Muscle of leg (tissue), 11 donors: ENCODE data around the gene BRD2. TPM values are rescaled to one million over a fixed set of nuclear protein-coding genes. Genes with fewer than 3 reads are reported as not detected.
"Not testable (repeated sequence)": the region's sequence is repeated elsewhere in the genome, so short reads cannot be mapped to it uniquely, and the experiment has no call there.

Experiments used
- DNase-seq: peaks from one replicate; pipeline ENCODE4 v3.0.0; 2013
- H3K27ac ChIP-seq: one replicate; pipeline ENCODE4 v1.5.1; 2013; ENCODE audit warnings: mild to moderate bottlenecking, low read length, control low read depth
- H3K27me3 ChIP-seq: one replicate; pipeline ENCODE4 v1.6.1; 2013; ENCODE audit warnings: low read length; ENCODE audit not compliant: control insufficient read depth, insufficient read depth
- H3K36me3 ChIP-seq: one replicate; pipeline ENCODE4 v1.6.1; 2013; ENCODE audit warnings: low read length; ENCODE audit not compliant: control insufficient read depth, insufficient read depth
- H3K4me1 ChIP-seq: one replicate; pipeline ENCODE4 v1.6.1; 2013; ENCODE audit warnings: low read length; ENCODE audit not compliant: control insufficient read depth, insufficient read depth
- H3K4me3 ChIP-seq: one replicate; pipeline ENCODE4 v1.5.1; 2013; ENCODE audit warnings: low read length, control low read depth
- H3K9me3 ChIP-seq: replicated peaks from 2 replicates; pipeline ENCODE4 v1.6.1; 2013; ENCODE audit warnings: low read depth, low read length; ENCODE audit not compliant: control insufficient read depth
- WGBS: methylation state at CpG from one replicate; pipeline ENCODE4 v1.1.5; 2013; ENCODE audit warnings: missing lambda C conversion rate; ENCODE audit not compliant: insufficient coverage; 5-methylcytosine and 5-hydroxymethylcytosine counted together
- polyA plus RNA-seq, 8 donors: library from polyadenylated mRNA; unstranded; fragments of 120-200 nt; gene quantifications; one replicate each; pipeline versions ENCODE4 v1.2.1 to v1.2.3, GENCODE V29; 2013; ENCODE audit warnings: inconsistent platforms in 1 of 8, low replicate concordance in 1 of 8; ENCODE audit not compliant: insufficient read length in 8 of 8, insufficient read depth in 1 of 8
- total RNA-seq: library from RNA; stranded (reverse); fragments of 120-200 nt; gene quantifications from one replicate; pipeline ENCODE4 v1.2.4, GENCODE V29; 2013

Gene BRD2
- total and polyA plus RNA-seq, 9 donors: 86.8 to 169 (median 161) TPM

GRCh38 chr6:32936239-32937152 is 31.9 kb upstream of the BRD2 start:
- H3K4me1 ChIP-seq: peaks cover 6% of the 10 kb centered on the region
- peaks cover 16% of the 10 kb centered on the region for H3K27me3 ChIP-seq
- H3K4me3 ChIP-seq: no peak overlapping the region
- H3K27ac ChIP-seq: peak overlapping the region; percentile 22
- peak; percentile 63 for DNase-seq
- H3K36me3 ChIP-seq: no peaks in the 10 kb centered on the region
- 60% methylated on average over 10 of the region's 12 CpGs for WGBS
- H3K9me3 ChIP-seq: no peaks in the 10 kb centered on the region

DNA sequence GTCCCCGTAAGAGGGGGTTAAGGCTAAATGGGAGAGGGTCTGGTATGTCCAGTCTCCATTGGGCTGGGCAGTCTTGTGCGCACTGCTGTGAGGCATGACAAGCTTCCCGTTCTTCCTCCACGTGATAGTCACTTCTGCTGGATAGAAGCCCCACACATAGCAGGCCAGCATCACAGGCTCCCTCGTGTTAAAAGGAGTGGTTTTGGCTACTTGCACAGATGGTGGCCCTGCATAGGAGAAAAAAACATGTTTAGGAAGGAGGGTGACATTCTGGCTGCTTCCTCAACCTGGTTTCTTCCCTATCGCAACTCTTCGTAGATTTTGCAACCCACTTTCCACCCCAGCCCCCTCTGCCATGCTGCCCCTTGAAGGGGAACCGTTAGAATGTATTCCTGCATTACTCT is 31.2 kb upstream of the BRD2 start:
- no peaks in the 10 kb centered on the region for H3K9me3 ChIP-seq
- peaks cover 7% of the 10 kb centered on the region for H3K4me1 ChIP-seq
- WGBS: 70% methylated on average over 2 of the region's 8 CpGs
- H3K27ac ChIP-seq: peak overlapping the region; percentile 22
- H3K27me3 ChIP-seq: peaks cover 16% of the 10 kb centered on the region
- no peaks in the 10 kb centered on the region for H3K36me3 ChIP-seq
- DNase-seq: peak; percentile 71
- H3K4me3 ChIP-seq: no peak overlapping the region

DNA sequence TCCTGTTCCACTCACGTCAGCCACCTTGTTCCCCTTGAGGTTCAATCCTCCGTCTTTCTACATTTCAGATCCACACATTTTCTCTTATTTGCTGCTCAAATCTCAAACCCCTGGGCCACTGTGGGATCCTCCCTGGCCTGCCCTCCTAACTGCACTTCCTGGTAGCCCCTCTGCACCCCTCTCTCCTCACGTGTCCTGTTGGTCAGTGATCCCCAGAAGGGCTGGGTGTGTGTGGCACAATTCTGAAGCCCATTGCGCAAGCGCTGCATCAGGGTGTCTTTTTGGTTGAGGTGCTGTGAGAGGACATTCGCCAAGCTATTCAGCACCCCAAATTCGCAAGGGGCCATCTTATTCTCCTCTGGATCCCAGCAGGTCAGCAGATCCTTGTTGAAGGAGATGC is 29.9 kb upstream of the BRD2 start:
- Histone ChIP-seq H3K27ac (no peak overlapping the region), H3K4me3 (no peak overlapping the region), H3K9me3 (no peaks in the 10 kb centered on the region), H3K4me1 (peaks cover 7% of the 10 kb centered on the region), H3K36me3 (no peaks in the 10 kb centered on the region), H3K27me3 (peaks cover 16% of the 10 kb centered on the region)
- no peak for DNase-seq
- 88% methylated on average over 2 of the region's 7 CpGs for WGBS

DNA sequence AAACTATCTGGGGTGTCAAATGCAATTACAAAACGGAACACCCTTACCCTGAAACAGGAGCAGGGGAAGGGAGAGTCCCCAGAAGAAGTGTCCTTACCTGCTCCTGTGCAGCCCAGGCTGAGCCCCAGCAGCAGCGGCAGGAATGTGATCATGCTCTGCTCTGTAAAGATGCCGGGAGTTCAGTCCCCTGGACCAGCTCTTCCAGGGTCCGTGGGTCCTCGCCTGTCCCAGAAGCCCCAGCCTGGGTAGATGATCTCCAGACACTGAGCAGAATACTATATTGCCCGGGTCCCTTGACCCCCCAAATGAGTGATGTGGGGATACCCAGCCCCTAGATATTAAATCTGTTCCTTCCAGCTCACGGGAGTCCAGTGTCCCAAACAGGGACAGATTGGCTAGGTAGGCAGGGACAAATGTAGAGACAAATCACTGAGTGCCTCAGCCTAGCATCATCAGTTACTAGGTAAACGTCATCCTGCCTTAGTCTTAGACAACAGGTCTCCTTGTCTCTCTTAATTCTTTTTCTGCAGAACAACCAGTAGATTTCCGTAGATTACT is 27.7 kb upstream of the BRD2 start, which contains the start of gene HLA-DMB:
Gene HLA-DMB, minus strand, starts transcription at position 373 of the 558 bp plus-strand sequence. Its CDS starts 221 bp downstream, at position 152.
- Histone ChIP-seq H3K4me3 (peak within 1 kb of the TSS; percentile 33), H3K27me3 (peaks cover 16% of the 10 kb centered on the region), H3K27ac (peak within 1 kb of the TSS; percentile 86), H3K9me3 (no peaks in the 10 kb centered on the region), H3K4me1 (peaks cover 7% of the 10 kb centered on the region), H3K36me3 (no peaks in the 10 kb centered on the region)
- peak; percentile 91 for DNase-seq
- WGBS: 27% methylated on average over 6 of the region's 9 CpGs

DNA sequence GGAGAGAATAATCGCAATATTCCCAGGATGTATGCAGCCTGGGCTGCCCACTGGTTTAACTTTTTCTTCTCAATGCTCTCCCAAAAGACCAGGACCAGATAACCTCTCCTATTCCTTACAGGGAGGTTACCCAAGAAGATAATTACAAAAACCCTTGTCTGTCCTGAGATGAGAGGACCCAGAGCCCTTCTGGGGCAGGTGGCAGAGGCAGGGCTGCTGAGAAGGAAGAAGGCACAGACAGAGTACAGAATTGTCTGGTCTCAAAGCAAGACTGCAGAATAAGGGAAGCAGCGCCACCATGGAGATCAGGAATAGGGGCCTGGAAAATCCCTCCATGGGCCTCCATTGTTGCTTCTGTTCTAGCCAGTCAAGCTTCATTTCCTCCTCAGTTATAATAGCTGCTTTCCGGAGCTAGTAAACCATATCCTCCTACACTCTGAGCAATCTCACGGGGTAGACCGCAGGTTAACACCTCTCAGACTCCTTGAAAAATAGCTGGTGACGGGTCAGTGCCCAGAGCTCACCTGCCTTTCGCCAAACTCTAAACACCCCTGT is 27.1 kb upstream of the BRD2 start:
- Histone ChIP-seq H3K4me1 (peaks cover 7% of the 10 kb centered on the region), H3K36me3 (no peaks in the 10 kb centered on the region), H3K27me3 (peaks cover 16% of the 10 kb centered on the region), H3K9me3 (no peaks in the 10 kb centered on the region), H3K4me3 (no peak overlapping the region), H3K27ac (peak overlapping the region; percentile 86)
- 55% methylated on average over 6 of the region's 7 CpGs for WGBS
- DNase-seq: peak; percentile 16

DNA sequence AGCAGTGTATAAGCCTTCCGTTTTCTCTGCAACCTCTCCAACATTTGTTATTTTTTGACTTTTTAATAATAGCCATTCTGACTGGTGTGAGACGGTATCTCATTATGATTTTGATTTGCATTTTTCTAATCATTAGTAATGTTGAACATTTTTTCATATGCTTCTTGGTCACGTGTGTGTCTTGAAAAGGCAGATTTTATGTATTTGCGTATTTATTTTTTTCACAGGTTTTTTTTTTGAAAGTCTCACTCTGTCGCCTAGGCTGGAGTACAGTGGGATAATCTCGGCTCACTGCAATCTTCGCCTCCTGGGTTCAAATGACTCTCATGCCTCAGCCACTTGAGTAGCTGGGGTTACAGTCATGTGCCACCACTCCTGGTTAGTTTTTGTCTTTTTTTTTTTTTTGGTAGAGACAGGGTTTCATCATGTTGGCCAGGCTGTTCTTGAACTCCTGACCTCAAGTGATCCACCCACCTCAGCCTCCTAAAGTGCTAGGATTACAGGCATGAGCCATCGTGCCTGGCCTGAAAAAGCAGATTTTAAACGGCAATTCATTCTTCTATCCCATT is 25.8 kb upstream of the BRD2 start:
- H3K4me3 ChIP-seq, H3K36me3 ChIP-seq, DNase-seq, H3K9me3 ChIP-seq, H3K4me1 ChIP-seq, H3K27ac ChIP-seq: not testable (repeated sequence)
- 33% methylated on average over 3 of the region's 9 CpGs for WGBS
- peaks cover 11% of the 10 kb centered on the region for H3K27me3 ChIP-seq

DNA sequence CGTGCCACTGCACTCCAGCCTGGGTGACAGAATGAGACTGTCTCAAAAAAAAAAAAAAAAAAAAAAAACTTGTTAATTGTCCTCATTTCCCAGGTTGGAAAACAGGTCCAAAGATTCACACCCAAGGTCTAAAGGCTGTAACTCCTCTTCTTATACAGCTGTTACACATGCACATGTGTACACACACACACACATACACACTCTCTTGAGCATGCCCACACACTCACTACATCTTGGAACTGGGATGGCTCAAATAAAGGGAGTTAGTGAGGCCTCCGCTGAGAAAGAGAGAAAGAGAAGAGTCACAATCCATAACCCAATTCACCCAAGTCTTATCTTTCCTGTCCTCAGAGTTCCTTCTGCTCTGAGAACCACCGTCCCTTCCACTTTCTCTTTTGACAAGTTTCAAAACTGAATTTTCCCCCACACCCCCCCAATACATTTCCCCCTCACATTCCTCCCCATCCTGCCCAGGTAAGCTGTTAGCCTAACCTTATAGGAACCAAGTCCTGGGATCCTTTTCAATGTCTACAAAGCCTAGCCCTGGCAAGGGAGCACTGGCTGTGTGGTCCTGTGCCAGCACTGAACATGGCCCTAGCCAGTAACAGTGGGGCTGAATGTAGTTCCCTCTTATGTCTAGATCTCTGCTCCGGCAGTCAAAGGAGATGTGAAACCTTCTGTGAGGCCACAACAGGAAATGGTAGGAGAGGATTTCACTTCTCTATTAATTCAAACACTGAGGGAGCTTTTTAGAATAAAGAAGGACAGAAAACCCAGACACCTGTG is 24.3 kb upstream of the BRD2 start:
- Histone ChIP-seq H3K4me1 (peaks cover 7% of the 10 kb centered on the region), H3K36me3 (no peaks in the 10 kb centered on the region), H3K9me3 (no peaks in the 10 kb centered on the region), H3K27me3 (peaks cover 6% of the 10 kb centered on the region), H3K4me3 (no peak overlapping the region), H3K27ac (peak overlapping the region; percentile 37)
- 90% methylated on average over 1 of the region's 4 CpGs for WGBS
- DNase-seq: peak; percentile 74

- Histone ChIP-seq H3K27ac (peak overlapping the region; percentile 15), H3K27me3 (peaks cover 6% of the 10 kb centered on the region), H3K36me3 (no peaks in the 10 kb centered on the region), H3K9me3 (no peaks in the 10 kb centered on the region), H3K4me1 (peaks cover 7% of the 10 kb centered on the region), H3K4me3 (no peak overlapping the region)
- DNase-seq: no peak
- 70% methylated on average over 5 of the region's 9 CpGs for WGBS
Observed at GRCh38 chr6:32945108-32945760, 23.2 kb upstream of the BRD2 start.

- DNase-seq: no peak
- H3K4me3 ChIP-seq: no peak overlapping the region
- no peaks in the 10 kb centered on the region for H3K9me3 ChIP-seq
- H3K27me3 ChIP-seq: peaks cover 2% of the 10 kb centered on the region
- peaks cover 4% of the 10 kb centered on the region for H3K4me1 ChIP-seq
- no peaks in the 10 kb centered on the region for H3K36me3 ChIP-seq
- no peak overlapping the region for H3K27ac ChIP-seq
Observed at GRCh38 chr6:32945953-32946352, 22.4 kb upstream of the BRD2 start.
